GM18867 (cell line): Measurements from ENCODE around the gene KMT2C.

Experiments used
- ATAC-seq: cut with Tn5 transposase; IDR thresholded peaks from one replicate; pipeline ENCODE4 v1.9.1; 2021; ENCODE audit warnings: mild to moderate bottlenecking, moderate library complexity; ENCODE audit not compliant: unreplicated experiment

Gene KMT2C

GRCh38 chr7:152120776-152121175 is 315.0 kb downstream of the KMT2C start:
- no peak for ATAC-seq

DNA sequence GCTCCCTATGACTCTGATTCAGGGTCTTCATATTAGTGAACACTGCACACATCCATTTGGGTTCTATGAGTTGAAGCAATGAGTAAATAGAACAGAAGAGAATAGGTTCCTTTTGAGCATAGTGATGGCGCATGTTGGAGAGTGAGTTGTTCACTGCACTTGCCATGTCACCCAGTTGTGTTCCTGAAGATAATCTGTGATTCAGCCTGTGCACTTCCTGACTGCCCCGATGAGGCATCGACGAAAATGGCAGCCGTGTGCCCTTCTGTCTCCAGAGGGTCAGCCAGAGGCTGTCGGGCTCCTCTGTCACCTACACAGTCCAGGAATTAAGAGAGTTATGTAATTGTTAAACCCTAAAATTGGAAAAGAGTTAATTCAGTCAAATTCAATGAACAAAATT is 315.6 kb downstream of the KMT2C start:
- no peak for ATAC-seq

GRCh38 chr7:152117356-152117755 is 318.4 kb downstream of the KMT2C start:
- no peak for ATAC-seq

GRCh38 chr7:152115021-152115718 is 320.6 kb downstream of the KMT2C start:
- no peak for ATAC-seq

DNA sequence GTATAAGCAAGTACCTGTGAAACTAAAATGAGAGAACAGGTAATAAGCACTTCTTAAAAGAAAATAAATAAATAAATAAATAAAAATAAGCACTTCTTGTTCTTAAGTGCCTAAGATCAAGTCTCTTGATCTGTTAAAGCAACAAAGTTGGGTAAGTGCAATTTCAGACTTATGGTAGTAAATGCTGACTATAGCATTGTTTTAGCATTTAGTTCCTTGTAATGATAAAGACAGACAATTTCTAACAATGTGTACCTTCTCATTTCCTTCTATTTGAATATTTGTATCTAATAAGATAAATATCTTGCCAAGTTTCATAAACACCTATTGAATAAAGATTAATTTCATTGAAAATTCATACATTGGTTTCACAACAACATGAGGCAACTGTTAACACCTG is 323.0 kb downstream of the KMT2C start:
- no peak for ATAC-seq

DNA sequence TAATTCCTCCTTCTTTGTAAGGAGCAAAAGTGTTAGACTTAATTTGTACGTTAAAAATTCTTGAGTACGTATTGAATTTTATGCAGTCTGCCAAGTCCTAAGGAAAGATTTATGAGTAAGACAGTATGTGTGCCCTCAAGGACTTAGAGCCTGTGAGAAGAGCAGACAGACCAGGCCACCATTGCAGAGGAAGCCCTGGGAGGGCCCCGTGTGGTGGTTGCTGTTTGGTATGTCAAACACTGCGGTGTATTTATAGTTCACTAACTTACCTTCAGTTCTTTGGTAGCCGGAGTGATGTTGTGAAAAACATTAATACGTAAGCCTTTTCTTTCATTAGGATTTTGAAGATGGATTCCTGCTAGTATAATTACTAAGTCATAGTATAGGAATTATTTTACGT is 327.4 kb downstream of the KMT2C start:
- no peak for ATAC-seq

DNA sequence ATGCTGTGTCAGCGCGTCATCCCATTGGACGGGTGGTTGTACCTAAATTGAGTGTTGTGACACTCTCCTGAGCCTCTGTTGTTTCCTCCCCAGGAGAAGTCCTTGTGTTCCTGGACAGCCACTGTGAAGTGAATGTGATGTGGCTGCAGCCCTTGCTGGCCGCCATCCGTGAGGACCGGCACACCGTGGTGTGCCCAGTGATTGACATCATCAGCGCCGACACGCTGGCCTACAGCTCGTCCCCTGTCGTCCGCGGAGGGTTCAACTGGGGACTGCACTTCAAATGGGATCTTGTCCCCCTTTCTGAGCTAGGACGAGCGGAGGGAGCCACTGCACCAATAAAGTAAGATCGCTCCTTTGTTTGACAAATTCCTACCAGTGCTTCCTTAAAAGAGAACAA is 327.9 kb downstream of the KMT2C start:
- ATAC-seq = no peak

DNA sequence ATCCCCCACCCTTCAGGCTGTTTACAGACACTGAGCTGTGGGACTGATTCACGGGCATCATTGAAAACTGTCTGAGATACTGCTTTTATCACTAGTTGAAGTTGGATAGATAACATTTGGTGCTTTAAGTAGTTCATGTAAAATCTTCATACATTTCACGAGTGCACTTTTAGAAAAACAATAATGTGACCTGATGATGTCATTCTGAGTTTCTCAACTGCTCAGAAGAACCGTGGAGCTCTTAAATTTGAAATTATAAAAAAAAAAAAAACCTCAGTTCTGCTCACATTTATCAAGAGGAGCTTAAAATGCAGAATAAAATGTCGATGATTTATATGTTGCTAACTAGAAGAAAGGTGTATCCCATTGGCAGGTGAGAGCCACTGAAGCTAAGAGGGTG is 328.8 kb downstream of the KMT2C start:
- ATAC-seq = no peak

GRCh38 chr7:152105205-152105604 is 330.6 kb downstream of the KMT2C start:
- ATAC-seq = no peak

DNA sequence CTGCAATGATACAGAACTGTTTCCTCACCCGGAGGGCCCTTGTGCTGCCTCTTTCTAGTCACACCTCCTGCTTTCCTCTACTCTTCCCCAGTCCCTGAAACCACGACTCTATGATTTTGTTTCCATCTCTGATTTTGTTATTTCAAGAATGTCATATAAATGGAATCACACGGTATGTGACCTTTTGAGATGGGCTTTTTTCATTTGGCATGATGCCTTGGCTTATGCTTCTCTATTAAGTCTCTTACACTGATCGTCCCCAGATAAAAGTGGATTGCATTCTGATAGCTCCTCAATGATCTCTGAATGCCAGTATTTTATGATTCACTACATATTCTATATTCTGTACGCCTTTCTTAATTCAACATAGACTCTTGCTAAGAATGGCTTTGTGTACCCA is 332.1 kb downstream of the KMT2C start:
- no peak for ATAC-seq

DNA sequence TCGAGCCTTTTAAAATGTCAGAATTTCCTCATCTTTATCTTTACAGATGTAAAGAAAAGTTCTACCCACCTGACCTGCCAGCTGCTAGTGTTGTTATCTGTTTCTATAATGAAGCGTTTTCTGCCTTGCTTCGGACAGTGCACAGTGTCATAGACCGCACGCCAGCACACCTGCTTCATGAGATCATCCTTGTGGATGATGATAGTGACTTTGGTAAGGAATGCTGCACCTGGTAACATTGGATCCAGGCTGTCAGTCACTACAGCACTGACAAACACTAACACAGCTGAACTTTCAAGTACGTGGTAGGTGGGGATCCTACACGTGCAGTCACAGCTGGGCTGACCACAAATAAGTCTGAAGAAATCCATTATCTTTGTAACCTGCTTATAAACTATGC is 332.7 kb downstream of the KMT2C start:
- ATAC-seq = no peak

DNA sequence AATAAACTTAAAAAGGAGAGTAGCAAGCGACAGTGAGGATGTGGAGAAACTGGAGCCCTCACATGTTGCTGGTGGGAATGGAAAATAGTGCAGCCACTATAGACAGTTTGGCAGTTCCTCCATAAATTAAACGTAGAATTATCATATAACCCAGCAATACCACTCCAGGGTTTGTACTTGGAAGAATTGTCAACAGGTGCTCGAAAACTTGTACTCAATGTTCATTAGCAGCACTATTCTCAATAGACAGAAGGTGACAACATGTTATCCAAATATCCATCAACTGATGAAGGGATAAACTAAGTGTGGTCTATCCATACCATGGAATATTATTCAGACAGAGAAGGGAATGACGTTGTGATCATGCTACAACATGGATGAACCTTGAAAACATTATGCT is 338.5 kb downstream of the KMT2C start:
- no peak for ATAC-seq

DNA sequence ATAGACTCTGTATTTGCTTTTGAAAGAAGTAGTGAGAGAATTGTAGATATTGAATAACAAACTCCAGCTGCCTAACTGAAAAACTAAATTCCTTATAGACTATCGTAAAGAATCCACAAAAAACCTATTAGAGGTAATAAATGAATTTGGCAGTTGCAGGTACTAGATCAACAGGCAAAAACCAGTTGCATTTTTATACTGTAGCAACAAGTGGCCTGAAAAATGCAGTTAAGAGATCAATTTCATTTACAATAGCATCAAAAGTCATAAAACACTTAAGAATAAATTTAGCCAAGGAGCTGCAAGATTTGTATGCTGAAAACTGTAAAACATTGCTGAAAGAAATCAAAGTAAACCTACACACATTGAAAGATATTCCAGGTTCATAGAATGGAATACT is 340.0 kb downstream of the KMT2C start:
- no peak for ATAC-seq

DNA sequence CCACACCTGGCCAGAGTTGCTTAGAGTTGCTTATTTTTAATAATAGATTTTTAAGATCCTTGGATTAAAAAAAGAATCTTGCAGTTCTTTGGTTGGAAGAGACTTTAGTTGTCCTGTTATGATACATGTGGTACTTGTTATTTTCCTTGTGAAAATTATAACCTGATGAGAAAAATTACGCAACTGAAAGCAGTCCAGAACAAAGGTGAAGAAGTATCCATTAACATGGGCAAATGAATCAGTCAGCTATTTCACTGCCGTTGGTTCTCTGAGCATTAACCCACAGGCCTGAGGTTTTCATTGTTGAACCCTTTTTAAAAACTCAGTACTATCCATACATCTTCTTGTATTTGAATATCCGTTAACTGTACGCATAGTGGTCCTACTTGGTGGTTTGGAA is 342.1 kb downstream of the KMT2C start:
- ATAC-seq = no peak

- ATAC-seq = no peak
These were observed 345.1 kb downstream of the KMT2C start for GRCh38 chr7:152090747-152091146.

DNA sequence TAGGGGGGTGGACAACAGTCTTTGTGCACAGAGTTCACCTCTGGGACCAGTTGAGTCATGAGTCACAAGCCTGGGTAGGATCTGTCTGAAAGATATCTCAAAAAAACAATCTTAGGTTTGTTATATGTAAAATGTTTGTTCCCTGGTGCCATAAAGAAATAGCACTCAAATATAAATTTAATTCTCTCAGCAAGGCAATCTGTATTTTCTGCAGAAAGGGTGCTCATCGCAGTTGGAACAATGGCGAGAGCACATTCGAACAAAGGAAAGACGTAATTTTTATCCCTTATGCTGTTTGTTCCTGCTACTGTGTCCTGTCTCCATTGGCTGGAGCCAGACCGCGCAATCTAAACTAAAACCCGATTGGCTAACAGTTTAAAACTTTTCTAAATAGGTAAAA is 346.6 kb downstream of the KMT2C start:
- no peak for ATAC-seq

- no peak for ATAC-seq
These were observed 349.3 kb downstream of the KMT2C start for GRCh38 chr7:152086513-152086912.

DNA sequence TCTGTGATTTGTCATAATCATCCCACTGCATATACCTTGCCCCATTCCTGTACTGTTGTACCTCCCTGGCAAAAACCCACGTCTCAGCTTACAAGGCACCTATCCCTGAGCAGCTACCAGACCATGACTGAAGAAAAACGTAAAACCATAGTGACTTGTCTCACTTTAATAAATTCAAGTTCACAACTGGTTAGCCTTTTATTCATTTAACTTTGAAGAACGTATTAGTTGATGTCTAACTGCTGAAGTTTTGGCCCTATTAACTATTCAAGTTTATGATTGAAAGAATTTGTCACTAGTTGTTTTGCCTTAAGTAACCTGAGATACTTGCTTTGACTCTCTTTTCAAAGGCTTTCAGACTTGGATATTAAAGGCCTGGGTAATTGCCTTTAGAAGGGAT is 350.7 kb downstream of the KMT2C start:
- no peak for ATAC-seq
